Spleen (tissue), 10 donors: ENCODE measurements around the gene GIMD1. TPM values are rescaled to one million over a fixed set of nuclear protein-coding genes. Genes with fewer than 3 reads are reported as not detected.

ENCODE experiments used
- polyA plus RNA-seq, 3 donors: library from polyadenylated mRNA; stranded (reverse); fragments of 200-250 nt; gene quantifications; one replicate each; pipeline ENCODE4 v1.2.1, GENCODE V29; 2013
- total RNA-seq, 7 donors: library from RNA; depleted of rRNA in 3 of 7; stranded (reverse); fragments of >200 nt in 3 of 7; fragmentation: NEBNext Ultra II Directional in 4 of 7; extraction: Animal tissue kit (Norgen Biotek cat#: 25700) in 4 of 7; gene quantifications; one replicate each; pipeline versions ENCODE4 v1.1.0 to v1.2.1, GENCODE V29; 2016 to 2021
- donor health status: healthy with polysubstance abuse.
- donor health status: DM: no; HTN: no; CAD: no; lungs with moderate emphysema.
- donor health status: DM: no; HTN: no; CAD: no.
- donor health status: Bipolar disorder and iron deficiency.
- donor health status: healthy.
- donor health status: DM: no; HTN: no; CAD: no.
- donor health status: DM: yes; HTN: yes; CAD: no.

Gene GIMD1
- total and polyA plus RNA-seq, 10 donors: not detected

Other genes with a start within 250 kb of the GIMD1 start
- gene TBCK, start 52.6 kb downstream of the GIMD1 start, total RNA-seq: 10 to 100 TPM; 38.5 to 61.3 (median 51.0) TPM
- 1 to 10 TPM; 6.7 to 9.8 (median 9.3) TPM for gene TBCK, start 52.6 kb downstream of the GIMD1 start, polyA plus RNA-seq
- 10 to 100 TPM; 15.8 to 43.1 (median 35.2) TPM for gene AIMP1, start 52.2 kb downstream of the GIMD1 start, total RNA-seq
- gene AIMP1, start 52.2 kb downstream of the GIMD1 start, polyA plus RNA-seq: 10 to 100 TPM; 25.5 to 29.3 (median 29.0) TPM